Bone marrow (tissue), 2 donors: ENCODE measurements around the gene BCL7A.
A peak's percentile ranks its signal among the peaks of the same experiment; 100 is the strongest.
"Not testable (repeated sequence)": the region's sequence is repeated elsewhere in the genome, so short reads cannot be mapped to it uniquely, and the experiment has no call there.

ENCODE experiments used
- DNase-seq, 2 donors: peaks; one replicate each; lab custom pipeline; 2025; lab: John Stamatoyannopoulos, UW

Gene BCL7A

GRCh38 chr12:122054842-122055520 lies 33.3 kb downstream of the BCL7A start:
- no peak for DNase-seq

GRCh38 chr12:122056406-122056805 lies 34.7 kb downstream of the BCL7A start:
- not testable (repeated sequence) for DNase-seq

GRCh38 chr12:122057007-122057735 lies 35.5 kb downstream of the BCL7A start:
- no peak for DNase-seq

- no peak for DNase-seq
Measured at GRCh38 chr12:122057769-122058168, 36.1 kb downstream of the BCL7A start.

GRCh38 chr12:122058549-122059149 lies 37.0 kb downstream of the BCL7A start:
- no peak for DNase-seq

GRCh38 chr12:122059203-122059960 lies 37.7 kb downstream of the BCL7A start:
- DNase-seq, result no peak

- no peak for DNase-seq
Measured at GRCh38 chr12:122060081-122060501, 38.4 kb downstream of the BCL7A start.

- no peak for DNase-seq
Measured at GRCh38 chr12:122061253-122061652, 39.6 kb downstream of the BCL7A start.

- DNase-seq, result peak in 1 of 2 donors; percentile 81
Measured at GRCh38 chr12:122062832-122063693, 41.4 kb downstream of the BCL7A start.

GRCh38 chr12:122063694-122064024 lies 42.0 kb downstream of the BCL7A start:
- no peak for DNase-seq

- DNase-seq, result no peak
Measured at GRCh38 chr12:122064025-122064777, 42.5 kb downstream of the BCL7A start.

GRCh38 chr12:122064780-122065588 lies 43.3 kb downstream of the BCL7A start:
- DNase-seq, result no peak

- DNase-seq, result no peak
Measured at GRCh38 chr12:122067548-122067947, 45.9 kb downstream of the BCL7A start.

- peak in 1 of 2 donors; percentile 47 for DNase-seq
Measured at GRCh38 chr12:122067966-122068365, 46.3 kb downstream of the BCL7A start.

- no peak for DNase-seq
Measured at GRCh38 chr12:122072031-122072970, 50.6 kb downstream of the BCL7A start.

- no peak for DNase-seq
Measured at GRCh38 chr12:122073815-122074214, 52.1 kb downstream of the BCL7A start.

- DNase-seq, result peak in 1 of 2 donors; percentile 8
Measured at GRCh38 chr12:122076743-122077495, 55.2 kb downstream of the BCL7A start.
